SK-N-SH (cell line): ENCODE results near the gene ARHGAP15. TPM values are rescaled to one million over a fixed set of nuclear protein-coding genes. Genes with fewer than 3 reads are reported as not detected.

Source experiments
- CTCF ChIA-PET: fragments of 300-600, 350-600 bp; formaldehyde crosslinking; extraction: SDS; loops from one replicate; lab custom pipeline; 2021; lab: Yijun Ruan, JAX
- POLR2A ChIA-PET: fragments of 350-600 bp; sonication (Branson Sonifier 250); formaldehyde crosslinking; extraction: SDS; loops from one replicate; lab custom pipeline; 2020; ENCODE audit warnings: antibody characterized with exemption, inconsistent platforms; lab: Yijun Ruan, JAX
- DNase-seq: peaks from one replicate; pipeline ENCODE4 v3.0.0; 2012
- H2AFZ ChIP-seq: fragments of 200-600 bp; sonication (generic); 2 replicates; pipeline ENCODE4 v1.8.1; 2016; ENCODE audit warnings: antibody characterized with exemption, mild to moderate bottlenecking, low read depth
- H3F3A ChIP-seq: fragments of 200-600 bp; sonication (generic); replicated peaks from 2 replicates; pipeline ENCODE3; 2016; ENCODE audit warnings: antibody characterized with exemption, mild to moderate bottlenecking; ENCODE audit not compliant: insufficient read depth
- H3K27ac ChIP-seq, 2 experiments: fragments of 200-500 bp in 1 of 2; fragments of 200-600 bp in 1 of 2; sonication (Bioruptor generic) in 1 of 2; sonication (generic), shearing (Covaris generic) in 1 of 2; 2 replicates each; pipeline versions ENCODE4 v1.5.1 to v1.6.1; 2014 to 2016; ENCODE audit warnings: low read depth in 2 of 2, inconsistent platforms in 1 of 2, low read length in 1 of 2, mild to moderate bottlenecking in 1 of 2, mixed read lengths in 1 of 2
- H3K27me3 ChIP-seq: fragments of 200-600 bp; sonication (generic), shearing (Covaris generic); 2 replicates; pipeline ENCODE4 v1.6.1; 2016; ENCODE audit warnings: mixed run types; ENCODE audit not compliant: insufficient read depth
- H3K36me3 ChIP-seq, 2 experiments: fragments of 200-500 bp in 1 of 2; fragments of 200-600 bp in 1 of 2; sonication (Bioruptor generic) in 1 of 2; sonication (generic) in 1 of 2; replicated peaks in 1 of 2; 2 replicates each; pipeline versions ENCODE3 to v1.5.1; 2014 to 2016; ENCODE audit warnings: low read length in 1 of 2, mild to moderate bottlenecking in 1 of 2; ENCODE audit not compliant: insufficient read depth in 2 of 2, control insufficient read depth in 1 of 2
- H3K4me1 ChIP-seq, 2 experiments: fragments of 200-500 bp in 1 of 2; fragments of 200-600 bp in 1 of 2; sonication (Bioruptor generic) in 1 of 2; sonication (generic), shearing (Covaris generic) in 1 of 2; 2 replicates each; pipeline versions ENCODE4 v1.5.1 to v1.6.1; 2014 to 2016; ENCODE audit warnings: low read depth in 1 of 2, low read length in 1 of 2, mixed run types in 1 of 2; ENCODE audit not compliant: insufficient read depth in 2 of 2, control insufficient read depth in 1 of 2
- H3K4me2 ChIP-seq: fragments of 200-600 bp; sonication (generic), shearing (Covaris generic); 2 replicates; pipeline ENCODE4 v1.6.1; 2017; ENCODE audit warnings: mixed run types
- H3K4me3 ChIP-seq, 2 experiments: fragments of 200-500 bp in 1 of 2; fragments of 200-600 bp in 1 of 2; sonication (Bioruptor generic) in 1 of 2; sonication (generic), shearing (Covaris generic) in 1 of 2; 2 replicates each; pipeline versions ENCODE4 v1.5.1 to v1.8.1; 2014 to 2016; ENCODE audit warnings: low read depth in 2 of 2, inconsistent platforms in 1 of 2, low read length in 1 of 2, mild to moderate bottlenecking in 1 of 2, mixed read lengths in 1 of 2, moderate library complexity in 1 of 2
- H3K79me2 ChIP-seq: fragments of 200-600 bp; sonication (generic); 2 replicates; pipeline ENCODE4 v1.8.1; 2017; ENCODE audit warnings: mild to moderate bottlenecking; ENCODE audit not compliant: insufficient read depth
- H3K9ac ChIP-seq: fragments of 200-600 bp; sonication (generic); 2 replicates; pipeline ENCODE4 v1.6.1; 2017; ENCODE audit warnings: mixed run types
- H3K9me2 ChIP-seq: fragments of 200-600 bp; sonication (generic); 2 replicates; pipeline ENCODE4 v1.6.1; 2017; ENCODE audit warnings: mixed run types
- H3K9me3 ChIP-seq: fragments of 200-600 bp; sonication (generic); 2 replicates; pipeline ENCODE4 v1.6.1; 2017; ENCODE audit warnings: mixed run types, mild to moderate bottlenecking, moderate library complexity
- H4K20me1 ChIP-seq: fragments of 200-600 bp; sonication (generic); 2 replicates; pipeline ENCODE4 v1.6.1; 2017; ENCODE audit warnings: mild to moderate bottlenecking, mixed run types; ENCODE audit not compliant: insufficient read depth
- CTCF ChIP-seq: fragments of 200-600 bp; sonication (generic); IDR thresholded peaks from 2 replicates; pipeline ENCODE4 v1.6.1; 2017; ENCODE audit warnings: antibody characterized with exemption, mild to moderate bottlenecking, moderate library complexity
- EP300 ChIP-seq, 2 experiments: IDR thresholded peaks; 2 replicates each; pipeline versions ENCODE4 v1.4.0 to v1.6.1; 2012; ENCODE audit warnings: borderline replicate concordance in 1 of 2, low read depth in 1 of 2, low read length in 1 of 2
- FOXM1 ChIP-seq: IDR thresholded peaks from 2 replicates; pipeline ENCODE4 v1.4.0; 2012; ENCODE audit warnings: low read depth, mild to moderate bottlenecking
- IRF3 ChIP-seq: fragments of 150-350 bp; IDR thresholded peaks from 2 replicates; pipeline ENCODE4 v1.6.1; 2016; ENCODE audit warnings: mild to moderate bottlenecking, low read depth, low read length
- MAX ChIP-seq: IDR thresholded peaks from 2 replicates; pipeline ENCODE4 v1.4.0; 2012; ENCODE audit warnings: low read depth
- MEF2A ChIP-seq: IDR thresholded peaks from 2 replicates; pipeline ENCODE4 v1.4.0; 2012; ENCODE audit warnings: low read depth, borderline replicate concordance
- RCOR1 ChIP-seq: fragments of 150-350 bp; IDR thresholded peaks from 2 replicates; pipeline ENCODE4 v1.6.1; 2017; ENCODE audit warnings: antibody characterized with exemption, low read length
- RFX5 ChIP-seq: IDR thresholded peaks from 2 replicates; pipeline ENCODE4 v1.6.1; 2012; ENCODE audit warnings: mild to moderate bottlenecking, improper control_type of control experiment, low read length
- WGBS: methylation state at CpG from one replicate; pipeline ENCODE4 v1.1.6; 2017; ENCODE audit warnings: low lambda C conversion rate; 5-methylcytosine and 5-hydroxymethylcytosine counted together
- polyA plus RNA-seq, 3 experiments: library from polyadenylated mRNA; depleted of rRNA; stranded (reverse); fragments of >200 nt; gene quantifications; 2 replicates each; pipeline ENCODE4 v1.2.3, GENCODE V29; 2012

ARHGAP15 gene
- polyA plus RNA-seq, 1 of the 3 experiments (the other 2 are of a cell fraction) = not detected

GRCh38 chr2:143123911-143124310 is 5.3 kb upstream of the ARHGAP15 start:
- WGBS = 20% methylated on average over 4 of the region's 4 CpGs
- ChIA-PET CTCF (interaction anchor here (1.0 to 2.3 kb wide), 3 partner anchors 12 to 38 kb away, joined by 3 to 12 read pairs (median 3); no protein-coding TSS in a partner anchor), POLR2A (no interaction called here)
- Histone ChIP-seq H3K9ac (no peak overlapping the region), H3F3A (no peaks in the 10 kb centered on the region), H3K9me2 (no peaks in the 10 kb centered on the region), H3K4me2 (no peak overlapping the region), H3K27ac (no peak overlapping the region), H4K20me1 (no peaks in the 10 kb centered on the region), H2AFZ (no peak overlapping the region), H3K9me3 (no peaks in the 10 kb centered on the region), H3K4me3 (no peak overlapping the region), H3K27me3 (no peaks in the 10 kb centered on the region), H3K79me2 (no peaks in the 10 kb centered on the region), H3K36me3 (no peaks in the 10 kb centered on the region), H3K4me1 (no peaks in the 10 kb centered on the region)
- no peak for DNase-seq
- TF ChIP-seq IRF3 (no peak), CTCF (no peak), MEF2A (no peak), RCOR1 (no peak), RFX5 (no peak), FOXM1 (no peak), MAX (no peak)

- 16% methylated on average over 2 of the region's 2 CpGs for WGBS
- no peak overlapping the region for H2AFZ ChIP-seq
- no peak for TF ChIP-seq EP300 (IDR thresholded peaks at IDR 0.05; ENCODE audit: borderline replicate concordance in 1 of 2, low read depth in 1 of 2, low read length in 1 of 2)
- no peak for TF ChIP-seq RFX5
- TF ChIP-seq, all 33 proteins: peak for 0
- Histone ChIP-seq H3K4me2 (no peak overlapping the region), H3K27ac (no peak overlapping the region), H3K79me2 (no peaks in the 10 kb centered on the region), H3K9me2 (no peaks in the 10 kb centered on the region), H3F3A (no peaks in the 10 kb centered on the region), H3K27me3 (no peaks in the 10 kb centered on the region), H3K4me1 (no peaks in the 10 kb centered on the region), H4K20me1 (no peaks in the 10 kb centered on the region), H3K4me3 (no peak overlapping the region), H3K36me3 (no peaks in the 10 kb centered on the region), H3K9ac (no peak overlapping the region), H3K9me3 (no peaks in the 10 kb centered on the region)
- POLR2A ChIA-PET = no interaction called here
- no peak for DNase-seq
- CTCF ChIA-PET = interaction anchor here (1.6 kb wide), 1 partner anchor 38 kb away, joined by 3 read pairs; no protein-coding TSS in a partner anchor
These were observed 4.8 kb upstream of the ARHGAP15 start for GRCh38 chr2:143124445-143124844.
